ENCODE measurements around the gene ORC5.

GRCh38 chr7:104150470-104150869 is 57.3 kb downstream of the ORC5 start:
- TF ChIP-seq, protein P1, sequence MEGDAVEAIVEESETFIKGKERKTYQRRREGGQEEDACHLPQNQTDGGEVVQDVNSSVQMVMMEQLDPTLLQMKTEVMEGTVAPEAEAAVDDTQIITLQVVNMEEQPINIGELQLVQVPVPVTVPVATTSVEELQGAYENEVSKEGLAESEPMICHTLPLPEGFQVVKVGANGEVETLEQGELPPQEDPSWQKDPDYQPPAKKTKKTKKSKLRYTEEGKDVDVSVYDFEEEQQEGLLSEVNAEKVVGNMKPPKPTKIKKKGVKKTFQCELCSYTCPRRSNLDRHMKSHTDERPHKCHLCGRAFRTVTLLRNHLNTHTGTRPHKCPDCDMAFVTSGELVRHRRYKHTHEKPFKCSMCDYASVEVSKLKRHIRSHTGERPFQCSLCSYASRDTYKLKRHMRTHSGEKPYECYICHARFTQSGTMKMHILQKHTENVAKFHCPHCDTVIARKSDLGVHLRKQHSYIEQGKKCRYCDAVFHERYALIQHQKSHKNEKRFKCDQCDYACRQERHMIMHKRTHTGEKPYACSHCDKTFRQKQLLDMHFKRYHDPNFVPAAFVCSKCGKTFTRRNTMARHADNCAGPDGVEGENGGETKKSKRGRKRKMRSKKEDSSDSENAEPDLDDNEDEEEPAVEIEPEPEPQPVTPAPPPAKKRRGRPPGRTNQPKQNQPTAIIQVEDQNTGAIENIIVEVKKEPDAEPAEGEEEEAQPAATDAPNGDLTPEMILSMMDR (IDR thresholded peaks at IDR 0.05; ENCODE audit: insufficient read depth, low read length, poor library complexity, severe bottlenecking) = no peak
- no peak for TF ChIP-seq EZH2phosphoT487 (conservative IDR thresholded peaks at IDR 0.05; ENCODE audit: low read length)

All from SU-DHL-6 (cell line).